Rectal smooth muscle tissue (tissue), 1 donor: Measurements from ENCODE around the gene PQBP1.
"Not testable (repeated sequence)": the region's sequence is repeated elsewhere in the genome, so short reads cannot be mapped to it uniquely, and the experiment has no call there.

ENCODE experiments used
- H3K27ac ChIP-seq: one replicate; pipeline ENCODE4 v1.7.0; 2013; ENCODE audit warnings: low read depth, low read length, inconsistent platforms
- H3K27me3 ChIP-seq: one replicate; pipeline ENCODE4 v1.7.0; 2013; ENCODE audit warnings: low read length; ENCODE audit not compliant: control insufficient read depth, insufficient read depth
- H3K36me3 ChIP-seq: one replicate; pipeline ENCODE4 v1.7.0; 2013; ENCODE audit warnings: low read length; ENCODE audit not compliant: control insufficient read depth, insufficient read depth
- H3K4me1 ChIP-seq: one replicate; pipeline ENCODE4 v1.7.0; 2013; ENCODE audit warnings: low read length; ENCODE audit not compliant: control insufficient read depth, insufficient read depth
- H3K4me3 ChIP-seq: one replicate; pipeline ENCODE4 v1.7.0; 2013; ENCODE audit warnings: low read length
- H3K9ac ChIP-seq: one replicate; pipeline ENCODE4 v1.7.0; 2013; ENCODE audit warnings: low read length

The PQBP1 gene

DNA sequence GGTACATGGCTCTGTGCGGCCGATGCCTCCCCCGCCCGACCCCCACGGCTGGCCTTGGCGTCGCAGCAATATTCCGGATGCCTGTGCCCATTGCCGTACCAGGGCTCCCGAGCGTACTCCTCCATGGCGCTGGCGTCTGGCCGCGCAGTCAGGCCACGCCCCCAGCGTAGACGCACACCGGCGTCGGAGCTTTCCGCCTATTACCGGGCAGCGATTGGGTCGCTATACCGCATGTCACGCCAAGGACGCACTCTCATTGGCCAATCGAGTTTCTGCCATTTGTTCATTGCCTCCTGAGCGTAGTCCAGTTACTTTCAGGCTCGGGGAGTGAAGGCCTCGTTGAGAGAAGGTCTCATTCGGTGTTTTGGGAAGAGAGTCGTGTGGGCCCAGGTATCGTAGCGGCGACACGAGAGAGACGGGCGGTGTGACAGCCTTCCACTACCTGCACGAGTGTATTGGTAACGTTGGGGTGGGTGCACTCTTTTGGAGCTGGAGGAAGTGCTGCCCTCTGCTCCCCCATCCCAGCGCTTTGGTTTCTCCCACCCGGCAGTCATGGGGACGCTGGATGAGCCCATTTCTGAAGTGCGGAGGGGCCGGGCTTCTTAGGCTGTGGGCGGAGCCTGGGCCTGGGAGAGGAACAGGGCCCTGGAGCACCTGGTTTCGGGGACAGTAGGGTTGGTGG, at the start of gene PQBP1, which contains the start of gene TIMM17B:
PQBP1 (plus strand) TSS at position 306 of the 682 bp plus-strand sequence. CDS start 580 bp downstream, outside the sequence.
TIMM17B (minus strand) TSS at position 144 of the 682 bp plus-strand sequence; CDS start at position 125, 19 bp downstream.
- Histone ChIP-seq H3K4me3 (peak within 1 kb of the TSS; percentile 74), H3K27ac (peak within 1 kb of the TSS; percentile 91), H3K36me3 (peaks cover 2% of the 10 kb centered on the region), H3K9ac (peak within 1 kb of the TSS; percentile 59), H3K27me3 (no peaks in the 10 kb centered on the region), H3K4me1 (no peaks in the 10 kb centered on the region)

DNA sequence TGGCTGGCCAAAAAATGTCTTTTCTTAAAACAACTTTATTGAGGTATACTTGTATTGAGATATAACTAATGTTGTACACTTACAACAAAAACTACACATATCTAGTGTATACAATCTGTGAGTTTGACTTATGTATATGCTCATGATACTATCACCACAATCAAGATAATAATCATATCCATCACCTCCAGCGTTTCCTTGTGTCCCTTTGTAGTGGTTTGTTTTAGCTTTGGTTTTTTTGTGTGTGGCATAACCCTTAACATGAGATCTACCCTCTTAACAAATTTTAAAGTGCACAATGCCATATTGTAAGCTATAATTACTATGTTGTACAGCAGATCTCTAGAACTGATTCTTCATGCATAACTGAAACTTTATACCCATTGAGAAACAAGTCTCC, 48.9 kb upstream of the PQBP1 start:
- H3K4me1 ChIP-seq = no peaks in the 10 kb centered on the region
- no peak overlapping the region for H3K9ac ChIP-seq
- no peak overlapping the region for H3K27ac ChIP-seq
- H3K4me3 ChIP-seq = no peak overlapping the region
- H3K36me3 ChIP-seq = no peaks in the 10 kb centered on the region
- H3K27me3 ChIP-seq = no peaks in the 10 kb centered on the region

- Histone ChIP-seq H3K4me1 (no peaks in the 10 kb centered on the region), H3K27ac (no peak overlapping the region), H3K36me3 (no peaks in the 10 kb centered on the region), H3K9ac (no peak overlapping the region), H3K27me3 (no peaks in the 10 kb centered on the region), H3K4me3 (no peak overlapping the region)
Measured at GRCh38 chrX:48852857-48853256, 44.9 kb upstream of the PQBP1 start.

DNA sequence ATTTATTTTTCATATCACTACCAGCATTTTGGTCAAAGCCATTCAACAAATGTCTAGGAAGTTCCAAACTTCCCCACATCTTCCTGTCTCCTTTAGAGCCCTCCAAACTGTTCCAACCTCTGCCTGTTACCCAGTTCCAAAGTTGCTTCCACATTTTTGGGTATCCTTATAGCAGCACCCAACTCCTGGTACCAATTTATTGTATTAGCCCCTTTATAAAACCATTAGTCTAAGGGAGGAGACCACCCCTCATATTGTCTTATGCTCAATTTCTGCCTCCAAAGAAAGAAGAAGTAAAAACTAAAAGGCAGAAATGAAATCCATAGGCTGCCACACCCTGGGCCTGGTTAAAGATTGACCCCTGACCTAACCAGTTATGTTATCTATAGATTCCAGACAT, 44.2 kb upstream of the PQBP1 start:
- H3K4me1 ChIP-seq, H3K4me3 ChIP-seq, H3K9ac ChIP-seq, H3K27ac ChIP-seq, H3K36me3 ChIP-seq, H3K27me3 ChIP-seq: not testable (repeated sequence)

- not testable (repeated sequence) for H3K4me3 ChIP-seq, H3K9ac ChIP-seq, H3K4me1 ChIP-seq, H3K27me3 ChIP-seq, H3K36me3 ChIP-seq, H3K27ac ChIP-seq
Measured at GRCh38 chrX:48854121-48854804, 43.5 kb upstream of the PQBP1 start.

GRCh38 chrX:48854898-48855297, 42.8 kb upstream of the PQBP1 start:
- no peaks in the 10 kb centered on the region for H3K36me3 ChIP-seq
- H3K9ac ChIP-seq = no peak overlapping the region
- no peak overlapping the region for H3K27ac ChIP-seq
- H3K4me1 ChIP-seq = no peaks in the 10 kb centered on the region
- no peak overlapping the region for H3K4me3 ChIP-seq
- H3K27me3 ChIP-seq = no peaks in the 10 kb centered on the region

DNA sequence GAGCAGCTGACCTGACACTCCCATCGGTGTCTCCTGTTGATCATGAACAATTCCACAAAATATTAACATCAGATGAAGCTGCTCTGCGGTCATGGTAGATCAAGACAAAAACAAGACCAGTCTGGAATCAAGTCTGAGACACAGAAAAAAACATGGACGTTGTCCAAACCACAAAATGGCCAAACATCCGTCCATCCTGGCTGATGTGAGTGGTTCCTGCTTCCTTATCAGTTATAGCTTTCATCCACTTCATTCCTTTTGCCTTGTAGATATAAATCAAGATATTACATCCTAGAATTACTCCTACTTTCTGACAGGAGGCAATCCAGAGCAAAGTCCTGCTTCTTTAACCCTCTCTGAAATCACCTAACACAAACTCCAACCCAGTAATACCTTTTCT, 33.5 kb upstream of the PQBP1 start:
- H3K4me1 ChIP-seq = no peaks in the 10 kb centered on the region
- no peak overlapping the region for H3K27ac ChIP-seq
- no peaks in the 10 kb centered on the region for H3K27me3 ChIP-seq
- H3K36me3 ChIP-seq = no peaks in the 10 kb centered on the region
- H3K4me3 ChIP-seq = no peak overlapping the region
- no peak overlapping the region for H3K9ac ChIP-seq

DNA sequence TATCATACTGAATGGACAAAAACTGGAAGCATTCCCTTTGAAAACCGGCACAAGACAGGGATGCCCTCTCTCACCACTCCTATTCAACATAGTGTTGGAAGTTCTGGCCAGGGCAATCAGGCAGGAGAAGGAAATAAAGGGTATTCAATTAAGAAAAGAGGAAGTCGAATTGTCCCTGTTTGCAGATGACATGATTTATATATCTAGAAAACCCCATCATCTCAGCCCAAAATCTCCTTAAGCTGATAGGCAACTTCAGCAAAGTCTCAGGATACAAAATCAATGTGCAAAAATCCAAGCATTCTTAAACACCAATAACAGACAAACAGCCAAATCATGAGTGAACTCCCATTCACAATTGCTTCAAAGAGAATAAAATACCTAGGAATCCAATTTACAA, 25.7 kb upstream of the PQBP1 start:
- H3K27me3 ChIP-seq, H3K9ac ChIP-seq, H3K4me1 ChIP-seq, H3K36me3 ChIP-seq, H3K27ac ChIP-seq, H3K4me3 ChIP-seq: not testable (repeated sequence)

DNA sequence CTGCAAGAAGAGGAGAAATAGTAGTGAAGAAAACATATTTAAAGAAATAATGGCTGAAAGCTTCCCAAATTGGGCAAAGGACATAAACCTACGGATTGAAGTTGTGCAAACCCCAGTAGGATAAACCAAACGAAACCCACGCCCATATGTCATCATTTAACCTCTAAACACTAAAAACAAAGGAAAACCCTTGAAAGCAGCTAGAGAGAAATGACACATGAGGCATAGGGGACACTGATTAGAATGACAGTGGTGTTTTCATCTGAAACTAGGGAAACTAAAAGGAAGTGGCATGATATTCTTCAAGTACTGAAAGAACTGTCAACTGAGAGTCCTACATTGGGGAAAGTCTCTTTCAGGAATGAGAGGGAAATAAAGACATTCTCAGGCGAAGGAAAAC, 20.8 kb upstream of the PQBP1 start:
- H3K4me1 ChIP-seq, H3K27me3 ChIP-seq, H3K9ac ChIP-seq, H3K27ac ChIP-seq, H3K36me3 ChIP-seq, H3K4me3 ChIP-seq: not testable (repeated sequence)

DNA sequence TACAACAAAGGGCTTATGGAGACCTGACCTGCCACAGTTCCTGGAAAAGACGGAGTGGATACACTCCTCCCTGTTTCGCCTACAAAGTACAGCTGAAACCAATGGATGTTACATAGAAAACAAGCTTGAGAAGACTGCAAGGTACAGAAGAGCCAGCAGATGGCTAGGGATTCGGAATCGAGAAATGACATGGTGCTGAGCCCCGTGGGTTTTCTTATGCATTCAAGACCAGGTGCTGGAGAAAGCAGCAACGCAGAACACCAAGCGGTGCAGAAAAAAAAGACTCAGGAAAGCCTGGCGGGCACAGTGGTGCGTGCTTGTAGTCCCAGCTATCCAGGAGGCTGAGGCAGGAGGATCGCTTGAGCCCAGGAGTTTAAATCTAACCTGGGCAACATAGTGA, 14.0 kb upstream of the PQBP1 start:
- Histone ChIP-seq H3K27me3 (no peaks in the 10 kb centered on the region), H3K4me3 (no peak overlapping the region), H3K9ac (no peak overlapping the region), H3K27ac (no peak overlapping the region), H3K36me3 (no peaks in the 10 kb centered on the region), H3K4me1 (no peaks in the 10 kb centered on the region)

- not testable (repeated sequence) for H3K4me1 ChIP-seq, H3K36me3 ChIP-seq, H3K4me3 ChIP-seq, H3K27me3 ChIP-seq, H3K27ac ChIP-seq, H3K9ac ChIP-seq
Measured at GRCh38 chrX:48886586-48886985, 11.1 kb upstream of the PQBP1 start.

- H3K27ac ChIP-seq = no peak overlapping the region
- H3K27me3 ChIP-seq = no peaks in the 10 kb centered on the region
- H3K9ac ChIP-seq = no peak overlapping the region
- H3K4me3 ChIP-seq = peak overlapping the region; percentile 62
- H3K36me3 ChIP-seq = no peaks in the 10 kb centered on the region
- H3K4me1 ChIP-seq = peaks cover 2% of the 10 kb centered on the region
Measured at GRCh38 chrX:48890296-48890925, 7.3 kb upstream of the PQBP1 start.
